NCI-H187 (cell line): ENCODE measurements around the gene KRTAP1-3.
"Not testable (repeated sequence)": the region's sequence is repeated elsewhere in the genome, so short reads cannot be mapped to it uniquely, and the experiment has no call there.

Experiments used
- DNase-seq, 2 experiments: peaks; one replicate each; lab custom pipeline; 2025; lab: John Stamatoyannopoulos, UW

Gene KRTAP1-3

DNA sequence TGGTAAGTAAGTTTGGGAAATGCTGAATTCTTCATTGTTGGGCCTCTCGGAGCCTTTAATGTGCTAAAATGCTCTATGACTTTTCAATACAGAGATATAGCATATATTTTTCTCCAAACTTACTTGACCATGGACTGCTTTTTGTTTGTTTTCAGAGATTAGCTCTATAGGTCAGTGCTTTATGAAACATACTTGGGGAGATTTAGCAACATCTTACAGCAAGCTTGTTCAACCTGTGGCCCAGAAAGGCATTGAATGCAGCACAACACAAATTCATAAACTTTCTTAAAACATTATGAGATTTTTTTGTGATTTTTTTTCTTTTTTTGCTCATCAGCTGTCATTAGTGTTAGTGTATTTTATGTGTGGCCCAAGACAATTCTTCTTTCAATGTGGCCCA is 24.7 kb downstream of the KRTAP1-3 start:
- no peak for DNase-seq

DNA sequence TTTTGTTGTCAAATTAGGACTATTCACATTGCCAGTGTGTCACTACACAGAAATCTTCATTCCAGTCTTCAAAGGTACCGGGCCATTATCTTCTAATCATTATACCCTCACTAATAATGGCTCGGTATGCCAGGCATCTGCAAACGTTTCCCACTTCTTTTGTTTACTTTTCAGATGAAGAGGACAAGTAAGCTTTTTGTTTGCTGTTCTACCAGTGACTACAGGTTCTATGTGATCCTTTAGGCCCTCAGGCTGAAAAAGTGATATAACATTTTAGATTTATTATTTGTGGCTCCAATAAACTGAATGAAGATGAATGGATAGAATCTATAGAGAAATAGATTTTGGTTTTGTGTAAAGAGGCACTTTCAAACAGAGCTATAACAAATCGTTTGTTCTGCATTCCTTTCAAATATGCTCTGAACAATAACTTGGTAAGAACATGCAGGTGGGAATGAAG is 25.3 kb downstream of the KRTAP1-3 start:
- DNase-seq = no peak

DNA sequence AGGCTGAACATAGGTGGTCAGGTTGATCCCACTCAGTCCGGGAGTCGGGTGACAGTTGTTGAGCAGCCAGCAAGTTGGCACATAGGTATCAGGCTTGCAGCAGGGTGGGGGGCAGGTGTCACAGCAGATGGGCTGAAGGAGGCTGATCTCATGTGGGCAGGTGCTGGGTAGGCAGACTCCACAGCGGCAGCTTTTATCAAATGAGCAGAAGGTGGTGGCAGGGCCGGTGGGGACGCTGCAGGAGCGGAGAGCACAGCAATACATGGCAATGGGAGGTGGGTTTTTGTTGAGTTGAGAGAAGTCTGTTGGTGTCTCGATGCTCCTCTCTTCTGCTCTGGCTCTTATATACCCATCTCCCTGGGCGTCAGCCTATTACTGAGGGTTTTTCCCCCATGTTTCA is 25.9 kb downstream of the KRTAP1-3 start, which contains the start of gene KRTAP3-1:
TSS of gene KRTAP3-1 (minus strand) at position 318 of the 400 bp plus-strand sequence. CDS start at position 264, 54 bp downstream.
- DNase-seq = no peak

DNA sequence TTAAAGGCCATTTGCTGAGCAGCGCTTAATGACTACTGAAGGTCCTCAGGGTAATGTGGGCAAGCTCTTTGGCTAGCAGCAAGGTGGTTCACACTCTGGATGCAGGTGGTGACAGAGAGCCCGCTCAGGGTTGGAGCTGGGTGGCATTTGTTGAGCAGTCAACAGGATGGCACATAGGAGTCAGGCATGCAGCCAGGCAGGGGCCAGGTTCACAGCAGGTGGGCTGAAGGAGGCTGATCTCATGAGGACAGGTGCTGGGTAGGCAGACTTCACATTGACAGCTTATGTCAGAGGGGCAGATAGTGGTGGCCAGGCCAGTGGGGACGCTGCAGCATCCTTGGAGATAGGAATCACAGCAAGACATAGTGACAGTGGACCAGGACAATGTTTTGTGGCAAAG is 30.3 kb downstream of the KRTAP1-3 start:
- DNase-seq = no peak

DNA sequence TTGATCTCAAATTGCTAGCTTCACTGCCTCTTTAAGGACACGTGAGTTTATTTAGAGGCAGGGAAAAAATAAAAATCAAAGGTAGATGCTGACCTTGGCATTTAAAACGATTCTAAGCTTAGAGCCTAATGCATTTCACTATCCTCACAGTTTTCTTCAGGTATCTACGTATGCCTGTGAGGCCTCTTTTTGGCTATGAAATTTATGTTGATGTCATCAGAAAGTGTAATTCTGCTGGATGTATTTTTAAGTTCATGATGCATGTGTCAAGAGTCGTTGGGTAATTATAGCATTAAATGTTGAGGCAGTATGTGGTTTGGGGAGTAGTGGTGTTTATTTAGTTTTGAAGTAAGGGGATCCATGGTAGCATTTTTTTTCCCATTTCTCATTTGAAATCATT is 30.7 kb downstream of the KRTAP1-3 start:
- DNase-seq = no peak

DNA sequence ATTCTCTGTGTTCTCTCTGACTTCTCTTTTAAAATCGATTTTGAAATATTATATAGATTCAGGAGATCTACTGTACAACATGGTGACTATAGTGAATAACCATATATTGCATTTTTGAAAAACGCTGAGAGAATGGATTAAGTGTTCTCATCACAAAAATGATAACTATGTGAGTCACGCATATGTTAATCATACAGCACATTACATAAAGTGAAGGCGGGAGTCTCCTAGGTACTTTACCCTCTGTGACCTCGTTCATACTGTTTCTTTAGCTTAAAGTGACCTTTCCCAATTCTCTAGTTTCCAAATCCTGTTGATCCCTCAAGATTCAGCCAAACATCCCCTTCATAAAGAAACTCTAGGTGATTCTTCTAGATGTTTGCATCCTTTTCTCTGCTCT is 31.9 kb downstream of the KRTAP1-3 start:
- no peak for DNase-seq

DNA sequence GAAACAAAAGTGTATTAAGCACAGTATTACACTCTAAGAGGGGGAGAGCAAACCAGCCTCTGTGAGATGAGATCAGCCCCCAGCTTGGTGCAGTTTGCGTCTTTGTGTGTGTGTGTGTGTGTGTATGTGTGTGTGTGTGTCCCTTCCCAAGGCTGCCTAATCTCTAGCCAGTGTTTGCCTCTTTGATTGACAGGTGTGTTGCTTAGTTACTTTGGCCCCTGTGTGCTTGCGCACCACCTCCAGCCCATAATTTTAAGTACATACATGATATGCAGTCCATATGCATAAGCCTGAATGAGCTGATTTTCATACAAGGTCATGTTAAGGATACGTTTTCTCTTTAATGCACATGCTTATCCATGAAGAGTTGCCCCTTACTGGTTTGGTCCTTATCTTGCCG is 32.9 kb downstream of the KRTAP1-3 start:
- DNase-seq = no peak

DNA sequence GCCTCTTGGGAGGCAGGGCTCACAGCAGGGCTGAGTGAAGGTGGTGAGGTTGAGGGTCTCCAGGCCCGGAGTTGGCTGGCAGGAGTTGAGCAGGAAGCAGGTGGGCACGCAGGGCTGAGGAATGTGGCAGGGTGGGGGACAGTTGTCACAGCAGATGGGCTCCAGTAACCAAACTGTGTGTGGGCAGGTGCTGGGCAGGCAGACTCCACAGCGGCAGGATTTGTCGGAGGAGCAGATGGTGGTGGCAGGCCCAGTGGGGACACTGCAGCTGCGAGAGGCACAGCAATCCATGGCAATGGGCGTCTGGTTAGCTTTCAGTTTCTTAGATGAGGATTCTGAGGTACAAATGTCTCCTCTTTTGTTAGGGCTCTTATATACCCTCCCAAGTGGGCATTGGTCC is 35.1 kb downstream of the KRTAP1-3 start, which contains the start of gene KRTAP3-2:
TSS of gene KRTAP3-2 (minus strand) at position 344 of the 400 bp plus-strand sequence. CDS start at position 291, 53 bp downstream.
- DNase-seq = not testable (repeated sequence)

DNA sequence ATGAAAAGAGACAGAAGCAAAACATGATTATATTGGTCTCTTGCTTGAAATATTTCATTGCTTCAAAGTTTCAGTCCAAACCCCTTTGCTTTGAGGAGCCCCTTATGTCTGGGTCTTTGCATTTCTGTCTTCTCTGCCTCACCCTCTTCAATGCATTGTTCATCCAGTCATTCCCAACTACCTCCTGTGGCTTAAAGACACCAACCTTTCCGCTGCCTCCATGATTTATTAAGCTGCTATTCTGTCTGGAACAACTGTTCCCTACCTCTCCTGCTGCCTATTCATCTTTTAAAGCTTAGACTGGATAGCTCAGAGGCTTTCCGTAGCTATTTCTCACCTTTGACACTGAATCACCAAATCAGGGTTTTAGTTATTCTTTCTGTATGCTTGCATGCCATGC is 37.3 kb downstream of the KRTAP1-3 start:
- DNase-seq = no peak

DNA sequence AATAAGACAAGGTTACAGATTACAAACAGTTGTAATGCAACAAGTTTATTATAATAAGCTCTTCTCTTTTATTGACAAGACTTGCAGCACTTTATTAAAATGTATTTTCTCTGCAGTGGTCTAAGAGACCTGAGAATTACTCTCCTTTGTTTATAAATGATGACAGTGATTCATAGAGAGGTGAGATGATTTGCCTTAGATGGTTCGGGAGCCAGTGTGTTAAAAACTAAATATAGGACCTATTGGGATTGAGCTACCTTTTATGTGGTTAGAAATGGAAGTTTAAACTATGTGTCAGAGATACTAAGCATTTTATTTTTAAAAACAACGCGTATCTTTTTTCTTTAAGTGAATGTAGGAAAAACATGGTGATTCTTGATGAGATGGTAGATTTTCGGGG is 37.8 kb downstream of the KRTAP1-3 start:
- no peak for DNase-seq

DNA sequence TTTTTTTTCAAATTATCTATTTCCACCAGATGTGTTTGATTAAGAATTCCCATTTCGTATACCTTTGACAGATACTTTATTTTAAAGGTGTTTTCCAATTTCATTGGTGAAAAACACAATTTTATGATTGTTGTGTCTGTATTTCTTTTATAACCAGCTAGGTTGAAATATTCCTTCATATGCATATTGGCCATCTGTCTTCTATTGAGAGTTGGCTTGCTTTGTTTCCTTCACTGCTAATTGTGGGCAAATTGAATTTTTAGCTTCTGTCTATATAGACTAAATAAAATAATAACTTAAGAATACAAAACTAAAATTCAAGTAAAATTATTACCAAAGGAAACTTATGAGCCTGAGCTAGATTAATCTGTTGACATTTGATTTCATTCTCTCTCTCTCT is 39.6 kb downstream of the KRTAP1-3 start:
- DNase-seq = no peak

DNA sequence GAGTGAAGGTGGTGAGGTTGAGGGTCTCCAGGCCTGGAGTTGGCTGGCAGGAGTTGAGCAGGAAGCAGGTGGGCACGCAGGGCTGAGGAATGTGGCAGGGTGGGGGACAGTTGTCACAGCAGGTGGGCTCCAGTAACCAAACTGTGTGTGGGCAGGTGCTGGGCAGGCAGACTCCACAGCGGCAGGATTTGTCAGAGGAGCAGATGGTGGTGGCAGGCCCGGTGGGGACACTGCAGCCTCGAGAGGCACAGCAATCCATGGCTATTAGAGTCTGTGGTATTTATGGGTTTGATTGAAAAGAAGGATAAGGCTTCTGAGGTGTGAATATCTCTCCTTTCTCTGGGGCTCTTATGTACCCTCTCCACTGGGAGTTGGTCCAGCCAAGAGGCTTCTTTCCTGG is 40.8 kb downstream of the KRTAP1-3 start, which contains the start of gene KRTAP3-3:
TSS of gene KRTAP3-3 (minus strand) at position 326 of the 400 bp plus-strand sequence. CDS start at position 259, 67 bp downstream.
- DNase-seq = no peak

DNA sequence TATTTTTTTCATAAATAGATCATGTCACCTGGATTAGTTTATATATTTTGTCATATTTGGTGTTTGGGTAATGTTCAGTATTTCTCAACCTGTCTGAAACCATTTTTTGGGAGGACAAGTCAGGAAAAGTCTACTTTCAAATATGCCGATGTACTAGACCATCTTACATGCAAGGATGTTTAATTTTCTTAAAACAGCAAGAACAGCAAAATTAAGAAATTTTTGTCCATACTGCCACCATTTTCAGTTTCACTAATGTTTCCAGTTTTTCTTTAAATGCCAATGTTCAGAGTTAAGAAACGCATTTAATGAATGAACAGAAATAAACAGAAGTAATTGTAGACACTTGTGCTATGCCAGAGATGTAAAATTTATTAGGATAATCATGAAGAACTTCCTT is 41.6 kb downstream of the KRTAP1-3 start:
- no peak for DNase-seq

DNA sequence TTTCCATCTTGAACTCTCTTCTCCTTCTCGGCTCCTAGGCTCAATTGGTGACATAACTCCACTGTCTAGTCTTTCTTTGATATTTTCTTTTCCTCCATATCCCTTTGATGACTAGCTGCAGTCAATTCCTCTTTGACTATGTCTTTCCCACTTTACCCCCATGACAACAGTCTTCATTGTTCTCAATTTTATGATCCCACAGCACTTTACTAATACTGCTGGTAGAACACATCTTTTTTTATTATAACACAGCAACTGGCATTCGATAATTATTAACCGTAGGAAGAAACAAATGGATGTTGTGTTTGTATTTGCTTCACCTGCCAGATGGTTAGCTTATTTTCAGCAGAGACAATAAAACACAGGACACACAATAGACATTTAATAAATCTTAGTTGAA is 42.0 kb downstream of the KRTAP1-3 start:
- no peak for DNase-seq

DNA sequence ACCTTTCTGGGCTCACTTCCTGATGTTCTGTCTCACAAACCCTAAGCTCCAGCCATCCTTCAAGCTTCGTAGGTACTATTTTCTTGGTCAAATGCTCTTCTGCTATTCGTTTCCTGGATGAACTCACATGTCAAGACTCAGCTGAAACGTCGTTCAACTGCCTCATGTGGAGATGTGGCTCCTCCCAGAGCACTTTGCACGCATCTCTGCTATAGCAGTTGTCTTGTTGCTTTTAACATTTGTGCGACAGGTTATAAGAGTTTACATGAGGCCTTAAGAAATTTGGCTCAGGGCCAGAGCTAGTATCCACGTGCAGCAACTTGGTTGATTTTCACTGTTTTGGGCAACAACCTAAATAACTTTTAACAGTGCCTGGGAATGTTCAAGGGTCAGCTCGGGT is 47.8 kb downstream of the KRTAP1-3 start:
- no peak for DNase-seq

DNA sequence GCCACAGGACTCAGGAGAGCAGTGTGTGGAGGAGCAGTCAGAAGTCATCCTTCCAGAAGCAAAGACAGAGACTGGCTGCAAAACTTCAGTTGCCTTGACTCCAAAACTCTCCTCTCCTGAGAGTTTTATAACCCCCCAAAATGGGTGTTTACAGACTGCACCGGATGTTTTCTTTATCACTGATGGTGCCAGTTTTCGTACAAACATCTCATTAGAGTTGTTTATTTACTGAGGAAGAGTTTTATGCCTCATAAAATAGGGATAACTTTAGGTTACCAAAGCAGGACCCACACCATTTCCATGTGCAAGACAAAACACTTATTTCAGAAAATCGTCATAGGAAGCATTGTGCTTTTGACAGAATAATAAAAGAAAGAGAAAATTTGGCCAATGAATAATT is 50.4 kb downstream of the KRTAP1-3 start, which contains the start of gene KRT40:
TSS of gene KRT40 (minus strand) at position 101 of the 400 bp plus-strand sequence. CDS start at position 48, 53 bp downstream.
- DNase-seq = no peak
